ENCODE results near the gene C3orf52.

Gene C3orf52

DNA sequence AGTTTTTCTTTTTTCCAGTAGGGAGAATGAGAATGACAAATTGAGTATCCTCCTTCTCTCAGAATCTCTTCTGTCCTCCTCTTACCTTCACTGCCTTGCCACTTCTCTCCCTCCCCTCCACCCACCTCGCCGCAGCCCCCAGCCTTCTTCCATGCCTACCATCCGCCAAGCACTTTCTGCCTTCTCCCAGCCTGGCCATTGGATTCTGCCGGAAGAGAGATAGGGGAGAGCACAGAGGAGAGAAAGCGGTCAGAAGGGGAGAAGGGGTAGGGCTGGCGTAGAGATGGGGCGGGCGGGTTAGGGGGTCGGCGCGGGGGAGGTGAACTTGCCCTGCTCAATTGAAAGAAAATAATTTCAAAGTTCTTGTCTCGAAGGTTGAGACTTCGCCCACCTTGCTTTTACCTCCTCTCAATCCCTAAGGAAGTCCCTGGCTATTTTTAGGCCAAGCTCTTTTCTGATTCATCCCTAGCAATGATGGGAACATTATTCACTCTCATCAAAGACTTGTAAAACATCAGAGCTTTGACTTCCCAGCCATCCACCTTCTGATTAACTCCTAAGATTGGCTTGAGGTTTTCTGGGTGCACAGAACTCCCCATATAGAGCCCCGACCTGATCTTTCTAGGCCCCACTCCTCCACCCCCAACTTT, 811 bp downstream of the C3orf52 start:
- DNase-seq = no peak

- DNase-seq = no peak
Measured at GRCh38 chr3:112087746-112088145, 1.6 kb downstream of the C3orf52 start.

GRCh38 chr3:112088944-112089343, 2.8 kb downstream of the C3orf52 start:
- no peak for DNase-seq

DNA sequence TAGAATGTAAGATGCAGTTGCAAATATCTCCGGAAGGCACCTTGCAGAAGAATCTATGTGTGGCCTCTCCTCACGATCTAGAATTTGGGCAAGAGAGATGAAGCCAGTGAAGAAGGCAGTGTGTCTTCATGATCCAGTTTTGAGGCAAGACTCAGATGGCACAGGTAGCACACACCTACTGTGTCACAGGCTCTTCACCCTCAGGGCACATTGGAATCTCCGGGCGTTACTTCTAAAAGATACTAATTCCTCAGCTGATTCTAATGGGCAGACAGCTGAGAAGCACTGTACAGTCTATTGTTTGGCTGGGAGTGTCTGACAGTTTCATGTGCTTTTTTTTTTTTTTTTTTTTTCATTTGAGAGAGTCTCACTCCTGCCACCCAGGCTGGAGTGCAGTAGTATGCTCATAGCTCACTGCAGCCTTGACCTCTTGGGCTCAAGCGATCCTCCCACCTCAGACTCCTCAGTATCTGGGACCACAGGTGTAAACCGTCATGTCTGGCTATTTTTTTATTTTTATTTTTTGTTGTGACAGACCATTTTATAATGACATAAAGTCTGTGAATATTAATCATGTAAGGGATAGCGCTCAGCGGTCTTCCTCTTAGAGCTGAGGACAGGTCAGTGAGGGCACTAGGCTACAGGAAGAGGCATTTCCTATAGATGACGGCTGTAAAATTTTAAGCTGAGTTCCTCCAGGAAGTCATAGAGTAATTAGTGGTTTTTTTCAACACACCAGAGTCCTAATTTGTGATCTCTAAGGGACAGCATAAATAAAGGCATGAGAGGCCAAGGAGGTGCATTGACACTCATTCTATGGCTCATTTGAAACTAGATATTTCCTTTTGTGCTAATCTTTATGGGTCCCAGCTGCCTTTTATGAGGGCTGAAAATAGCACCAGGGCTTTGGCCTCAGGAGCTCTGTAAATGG, 4.0 kb downstream of the C3orf52 start:
- no peak for DNase-seq

- DNase-seq = no peak
Measured at GRCh38 chr3:112090887-112091586, 4.8 kb downstream of the C3orf52 start.

GRCh38 chr3:112092496-112093179, 6.4 kb downstream of the C3orf52 start:
- no peak for DNase-seq

DNA sequence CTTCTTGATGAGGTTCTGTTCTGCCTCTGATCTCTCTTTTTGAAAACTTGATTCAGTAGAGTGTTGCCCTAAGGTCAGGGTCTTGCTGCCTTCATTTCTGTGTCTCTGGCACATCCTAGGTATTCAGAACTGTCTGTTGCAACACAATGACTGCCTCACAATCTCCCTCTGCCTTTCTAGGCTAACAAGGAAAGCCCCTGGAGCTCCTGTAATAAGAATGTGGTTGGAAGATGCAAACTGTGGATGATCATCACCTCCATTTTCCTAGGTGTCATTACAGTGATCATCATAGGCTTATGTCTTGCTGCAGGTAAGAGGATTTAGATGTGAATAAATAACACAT, 7.0 kb downstream of the C3orf52 start:
- DNase-seq = no peak

DNA sequence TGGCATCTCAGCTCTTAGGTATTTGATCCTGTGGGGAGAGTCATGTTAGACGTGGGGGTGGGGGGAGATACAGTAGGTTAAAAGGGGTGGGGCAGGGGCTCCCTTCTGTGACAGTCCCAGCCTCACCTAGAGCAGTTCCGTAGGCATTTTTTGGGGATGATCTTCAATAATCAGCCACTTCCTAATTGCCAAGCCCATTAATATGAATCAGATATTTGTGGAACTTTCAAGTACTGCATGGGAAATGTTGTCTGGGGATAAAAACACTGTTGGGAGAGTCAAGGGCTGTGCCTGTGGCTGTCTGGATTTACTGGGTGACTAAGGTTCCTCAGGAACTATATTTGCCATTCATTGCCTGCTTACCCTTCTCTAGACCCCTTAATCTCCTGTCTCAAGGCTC, 9.5 kb downstream of the C3orf52 start:
- no peak for DNase-seq

DNA sequence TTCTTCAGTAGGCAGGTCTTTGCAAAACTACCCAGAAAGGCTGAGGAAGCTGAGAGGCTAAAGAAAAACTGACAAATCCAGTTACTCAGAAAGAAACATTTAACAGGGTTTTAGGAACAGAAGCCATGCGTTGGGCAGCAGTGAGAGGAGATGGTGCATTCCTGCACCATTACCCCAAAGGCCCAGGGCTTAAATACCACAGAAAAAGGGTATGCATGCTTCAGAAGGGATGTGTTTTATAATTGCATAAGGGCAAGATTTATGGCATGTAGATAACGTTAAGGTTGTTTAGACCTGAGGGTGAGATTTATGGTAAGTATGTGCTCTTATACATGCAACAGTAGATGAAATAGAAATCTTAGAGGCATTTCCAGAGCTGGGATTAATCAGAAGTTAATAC, 10.0 kb downstream of the C3orf52 start:
- DNase-seq = no peak

DNA sequence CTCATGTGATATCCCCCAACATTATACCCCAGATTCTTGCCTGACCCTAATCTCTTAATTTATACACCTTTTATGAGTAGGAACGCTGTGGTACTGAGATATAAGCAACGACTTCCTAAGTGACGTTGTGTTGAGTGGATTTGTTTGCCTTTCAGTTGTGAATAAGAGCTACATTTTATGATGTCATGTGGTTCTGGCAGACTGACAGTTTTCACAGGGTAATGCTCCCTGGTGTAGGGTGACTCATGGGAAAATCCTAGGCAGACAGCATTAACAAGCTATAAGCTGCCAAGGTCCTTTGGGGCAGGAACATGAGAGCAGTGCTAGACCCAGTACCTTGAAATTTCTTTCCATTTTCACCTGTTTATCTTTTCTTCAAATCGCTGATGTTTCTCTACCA, 11.2 kb downstream of the C3orf52 start:
- peak; percentile 56 for DNase-seq

DNA sequence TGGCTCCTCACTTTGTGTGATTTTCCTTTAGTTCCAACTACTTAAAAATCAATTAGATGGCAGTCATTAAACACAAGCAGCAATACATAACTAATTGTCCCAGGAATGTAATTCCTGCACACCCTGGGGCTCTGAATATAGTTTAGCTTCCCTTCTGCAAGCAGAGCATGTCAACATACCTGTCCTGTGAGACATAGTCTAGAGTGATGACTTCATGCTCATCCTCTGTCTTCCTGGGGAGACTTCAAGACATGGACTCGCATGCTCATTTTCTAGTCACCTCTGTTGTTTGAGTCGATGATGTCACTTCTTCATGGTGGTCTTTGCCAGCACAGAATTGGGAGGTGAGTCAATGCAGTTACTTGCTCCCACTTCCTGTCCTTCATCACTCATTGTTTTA, 15.7 kb downstream of the C3orf52 start:
- no peak for DNase-seq

GRCh38 chr3:112104774-112105173, 18.6 kb downstream of the C3orf52 start:
- no peak for DNase-seq

DNA sequence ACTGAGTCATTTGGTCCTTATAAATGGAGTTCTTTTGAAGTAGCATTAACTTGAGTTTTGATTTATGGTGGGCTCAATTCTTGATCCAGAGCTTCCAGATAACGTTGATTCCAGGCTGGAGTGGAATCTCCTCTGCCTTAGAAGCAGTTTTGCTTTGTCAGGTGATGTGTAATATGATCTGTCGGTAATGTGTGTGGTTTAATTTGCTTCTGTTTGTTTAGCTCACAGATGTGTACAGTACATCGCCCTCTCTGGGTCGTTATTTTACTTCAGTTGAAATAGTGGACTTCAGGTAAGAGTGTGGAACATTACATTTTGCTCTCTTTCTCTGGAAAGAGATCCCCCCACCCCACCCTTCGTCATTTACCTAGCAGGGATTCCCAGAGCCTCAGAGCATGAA, 23.1 kb downstream of the C3orf52 start:
- no peak for DNase-seq

DNA sequence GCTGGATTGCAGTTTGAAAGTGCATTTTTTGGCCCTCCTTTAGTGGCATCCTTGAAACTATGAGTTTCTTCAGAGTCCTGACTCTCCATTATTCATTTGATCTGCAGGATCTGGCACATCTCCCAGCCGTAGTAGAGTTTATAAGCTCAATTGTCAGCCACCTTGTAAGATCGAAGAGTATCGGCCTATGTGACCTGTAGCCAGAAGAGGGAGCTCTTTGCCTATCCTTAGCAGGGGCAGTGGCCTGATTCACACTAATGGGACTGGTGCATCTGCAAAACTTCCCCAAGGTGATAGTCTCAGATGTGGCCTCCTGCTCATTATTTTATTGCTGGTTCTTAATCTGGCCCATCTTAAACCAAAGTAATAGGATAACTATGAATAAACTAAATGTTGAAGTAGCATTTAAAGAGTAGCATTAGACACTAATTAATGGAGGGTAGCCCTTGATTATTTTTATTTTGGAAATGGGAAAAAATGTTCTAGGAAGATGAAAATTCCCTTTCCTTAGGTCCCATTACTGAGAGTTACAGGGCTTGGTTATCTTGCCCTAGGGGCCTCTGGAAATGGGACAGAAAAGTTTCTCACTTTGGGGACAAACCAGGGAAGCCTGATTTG, 25.7 kb downstream of the C3orf52 start:
- DNase-seq = peak; percentile 18

- no peak for DNase-seq
Measured at GRCh38 chr3:112114576-112115160, 28.5 kb downstream of the C3orf52 start.

DNA sequence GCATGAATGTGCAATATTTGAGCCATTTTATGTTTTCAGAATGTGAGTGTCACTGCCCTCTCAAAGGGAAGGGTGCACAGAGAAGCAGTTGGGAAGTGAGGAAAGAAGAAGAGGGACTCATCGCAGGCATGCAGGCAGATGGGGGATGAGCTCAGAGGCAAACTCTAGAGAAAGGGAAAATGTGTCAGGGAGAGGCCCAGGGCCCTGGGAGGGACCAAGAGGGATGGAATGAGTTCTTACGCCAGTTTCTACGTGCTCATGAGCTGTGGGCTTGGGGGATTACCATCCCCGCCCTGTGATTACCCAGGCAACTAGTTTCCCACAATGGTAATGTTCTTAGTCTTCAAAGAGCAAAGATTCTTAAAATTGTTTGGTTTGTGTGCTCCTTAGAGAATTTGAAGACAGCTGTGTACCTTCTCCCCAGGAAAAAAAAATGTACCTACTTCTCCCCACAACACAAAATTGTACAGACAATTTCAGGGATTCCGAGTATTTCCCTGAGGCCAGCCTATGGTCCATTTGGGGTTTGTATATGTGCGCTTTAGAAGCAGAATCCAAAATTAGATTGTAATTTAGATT, 29.1 kb downstream of the C3orf52 start:
- no peak for DNase-seq

DNA sequence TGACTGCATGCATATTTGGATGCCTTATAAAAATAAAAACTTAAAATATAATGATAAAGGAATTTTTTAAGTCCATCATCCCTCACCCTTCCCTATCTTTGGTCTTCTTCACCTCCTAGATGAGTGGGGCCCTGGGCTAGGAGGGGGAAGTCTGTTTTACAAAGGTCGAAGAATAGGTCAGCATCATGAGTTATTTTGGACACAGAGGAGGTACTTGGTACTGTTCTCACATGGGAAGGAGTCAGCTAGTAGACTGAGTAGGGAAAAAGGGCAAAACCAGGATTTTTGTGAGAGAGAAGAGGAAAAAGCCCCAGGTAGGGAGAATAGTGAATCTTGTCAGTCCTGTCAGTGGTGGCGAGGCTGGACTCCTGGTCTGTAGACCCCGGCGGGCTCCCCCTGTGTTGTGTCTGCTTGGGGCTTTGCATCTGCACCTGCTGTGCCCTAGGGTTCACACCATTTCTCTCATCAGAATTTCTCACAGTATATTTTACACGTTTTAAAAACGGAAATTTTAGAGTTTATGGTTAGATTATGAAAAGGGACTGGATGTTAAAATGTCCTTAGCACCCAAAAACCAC, 29.7 kb downstream of the C3orf52 start:
- no peak for DNase-seq

GRCh38 chr3:112116748-112117186, 30.6 kb downstream of the C3orf52 start:
- DNase-seq = no peak

DNA sequence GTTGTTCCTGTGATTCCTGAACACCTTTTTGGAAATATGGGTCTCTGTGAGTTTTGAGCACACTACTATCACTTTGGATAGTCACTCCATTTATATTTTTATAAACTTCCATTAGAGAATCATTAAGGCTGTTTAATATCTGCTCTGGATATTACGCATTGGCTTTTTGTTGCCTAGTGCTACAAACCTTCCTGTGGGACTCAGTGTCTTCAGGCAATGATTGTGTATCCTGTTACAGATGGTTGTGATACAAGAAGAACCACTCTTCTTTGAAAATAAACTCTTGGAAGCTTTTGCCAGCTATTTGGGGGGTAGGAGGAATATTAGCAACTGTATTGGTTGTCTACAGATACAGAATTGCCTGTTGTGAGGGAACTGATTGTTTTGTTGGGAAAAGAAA, 31.2 kb downstream of the C3orf52 start:
- no peak for DNase-seq

DNA sequence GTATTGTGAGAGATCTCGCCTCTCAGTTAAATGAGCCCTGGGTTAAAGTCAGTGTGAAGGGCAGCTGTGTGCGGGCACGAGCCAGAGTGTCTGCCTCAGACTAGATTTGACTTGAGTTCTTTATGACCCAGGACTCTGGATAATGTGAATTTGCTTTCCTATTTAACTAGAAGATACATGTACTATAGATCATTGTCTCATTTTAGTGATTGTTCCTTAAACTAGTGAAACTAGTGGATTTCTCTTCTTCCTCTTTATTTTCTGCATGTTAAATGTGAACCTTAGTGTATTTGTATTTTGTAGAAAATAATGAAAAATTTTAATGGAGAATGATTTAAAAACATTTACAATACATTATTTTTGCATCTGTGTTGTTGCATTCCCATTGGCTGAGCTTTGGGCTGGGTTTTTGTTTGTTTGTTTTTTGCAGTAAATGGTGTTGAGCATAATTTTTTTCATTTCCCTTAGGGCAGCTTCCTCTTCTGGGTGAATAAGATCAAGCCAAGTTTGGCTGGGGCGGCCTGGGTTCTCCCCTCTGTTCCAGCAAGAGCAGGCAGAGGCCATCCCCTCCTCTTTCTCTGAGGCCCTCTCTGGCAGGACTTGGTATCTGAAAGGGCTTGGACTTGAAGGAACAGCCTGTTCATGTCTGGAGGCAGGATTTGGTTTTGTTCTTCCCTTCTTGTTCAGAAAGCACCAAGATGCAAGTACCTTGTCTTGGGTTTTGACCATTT, 31.8 kb downstream of the C3orf52 start:
- no peak for DNase-seq

All from DMS 273 treated with DMSO at 0.1 percent for 48 hours (cell line).